ENCODE measurements around the gene LRRN2. TPM values are rescaled to one million over a fixed set of nuclear protein-coding genes. Genes with fewer than 3 reads are reported as not detected.

The LRRN2 gene
- total RNA-seq, result 10 to 100 TPM; 11.4 to 16.2 TPM
- polyA plus RNA-seq (2013, experiment 1 of 2), result 15.9 TPM
- 12.1 TPM for polyA plus RNA-seq (2013, experiment 2 of 2)
- long read RNA-seq, experiment 1, full-length matches to known transcripts, result 11 of 11 reads
- long read RNA-seq, experiment 1, partial matches to known transcripts, result 0 of 11 reads
- long read RNA-seq, experiment 1, other reads (novel, unspliced or antisense), result 0 of 11 reads
- long read RNA-seq, experiment 2, full-length matches to known transcripts, result 45 of 48 reads
- long read RNA-seq, experiment 2, partial matches to known transcripts, result 0 of 48 reads
- long read RNA-seq, experiment 2, other reads (novel, unspliced or antisense), result 3 of 48 reads
- long read RNA-seq, experiment 3, full-length matches to known transcripts, result 17 of 20 reads
- long read RNA-seq, experiment 3, partial matches to known transcripts, result 0 of 20 reads
- long read RNA-seq, experiment 3, other reads (novel, unspliced or antisense), result 3 of 20 reads
- long read RNA-seq, experiment 4, result 0 reads

DNA sequence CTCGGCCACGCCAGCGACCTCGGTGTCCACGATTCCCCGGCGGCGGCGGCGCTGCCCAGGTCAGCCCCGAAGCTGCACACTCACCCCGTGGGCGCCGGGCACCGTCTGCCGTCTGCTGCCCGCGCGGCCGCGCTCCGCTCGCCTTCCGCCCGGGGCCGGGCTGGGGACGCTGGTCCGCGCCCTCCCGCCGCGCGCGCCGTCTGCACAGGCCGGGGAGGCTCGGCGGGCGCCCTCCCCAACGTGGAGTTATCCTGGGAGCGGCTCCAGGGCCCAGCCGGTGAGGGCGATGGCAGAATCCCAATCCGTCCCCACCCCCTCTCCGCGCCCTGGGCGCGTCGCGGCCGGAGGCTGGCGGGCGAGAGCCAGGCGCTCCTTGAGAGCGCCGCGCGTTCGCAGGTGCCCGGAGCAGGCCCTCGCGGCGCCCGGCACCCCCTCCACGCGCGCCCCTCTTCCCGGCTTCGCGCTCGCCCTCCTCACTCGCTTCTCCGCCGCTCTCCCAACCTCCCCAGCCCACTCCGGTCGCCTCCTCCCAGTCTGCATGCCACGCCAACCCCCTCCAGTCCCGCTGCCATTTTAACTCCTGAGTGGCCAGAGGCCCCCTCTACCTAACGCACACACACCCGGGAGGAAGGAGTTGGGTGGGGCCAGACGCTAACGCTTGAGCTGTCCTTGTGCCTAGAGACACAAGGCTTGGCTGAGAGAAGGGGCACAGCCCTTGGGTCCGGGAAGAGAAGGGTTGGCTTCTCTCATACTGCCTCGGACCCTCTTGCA, at the start of gene LRRN2:
TSS of gene LRRN2 (minus strand) at position 503 of the 771 bp plus-strand sequence. CDS start 65,746 bp downstream, outside the sequence.
- H3K9me3 ChIP-seq (ENCODE audit: control insufficient read depth, low read length), result no peaks in the 10 kb centered on the region
- Mint-ChIP-seq H3K4me3 (peak within 1 kb of the TSS; percentile 89), H3K9me3 (no peaks in the 10 kb centered on the region), H3K27me3 (ENCODE audit: insufficient read depth) (peaks cover 42% of the 10 kb centered on the region), H3K27ac (peak within 1 kb of the TSS; percentile 72), H3K4me1 (peaks cover 10% of the 10 kb centered on the region), H3K36me3 (ENCODE audit: low read depth) (no peaks in the 10 kb centered on the region)
- H3K36me3 ChIP-seq (ENCODE audit: control insufficient read depth, insufficient read depth, low read length), result no peaks in the 10 kb centered on the region
- peaks cover 9% of the 10 kb centered on the region for H3K4me1 ChIP-seq (ENCODE audit: control insufficient read depth, insufficient read depth, low read length)
- TF ChIP-seq, protein P1, sequence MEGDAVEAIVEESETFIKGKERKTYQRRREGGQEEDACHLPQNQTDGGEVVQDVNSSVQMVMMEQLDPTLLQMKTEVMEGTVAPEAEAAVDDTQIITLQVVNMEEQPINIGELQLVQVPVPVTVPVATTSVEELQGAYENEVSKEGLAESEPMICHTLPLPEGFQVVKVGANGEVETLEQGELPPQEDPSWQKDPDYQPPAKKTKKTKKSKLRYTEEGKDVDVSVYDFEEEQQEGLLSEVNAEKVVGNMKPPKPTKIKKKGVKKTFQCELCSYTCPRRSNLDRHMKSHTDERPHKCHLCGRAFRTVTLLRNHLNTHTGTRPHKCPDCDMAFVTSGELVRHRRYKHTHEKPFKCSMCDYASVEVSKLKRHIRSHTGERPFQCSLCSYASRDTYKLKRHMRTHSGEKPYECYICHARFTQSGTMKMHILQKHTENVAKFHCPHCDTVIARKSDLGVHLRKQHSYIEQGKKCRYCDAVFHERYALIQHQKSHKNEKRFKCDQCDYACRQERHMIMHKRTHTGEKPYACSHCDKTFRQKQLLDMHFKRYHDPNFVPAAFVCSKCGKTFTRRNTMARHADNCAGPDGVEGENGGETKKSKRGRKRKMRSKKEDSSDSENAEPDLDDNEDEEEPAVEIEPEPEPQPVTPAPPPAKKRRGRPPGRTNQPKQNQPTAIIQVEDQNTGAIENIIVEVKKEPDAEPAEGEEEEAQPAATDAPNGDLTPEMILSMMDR (conservative IDR thresholded peaks at IDR 0.05), result no peak
- 0 to 1% methylated on average over 5 to 84 of the region's 84 CpGs for WGBS, 2 experiments (ENCODE audit: insufficient coverage in 1 of 2, insufficient read length in 1 of 2)
- H3K27me3 ChIP-seq (ENCODE audit: control insufficient read depth, insufficient read depth, low read length, poor library complexity, severe bottlenecking), result peaks cover 21% of the 10 kb centered on the region
- H3K27ac ChIP-seq (ENCODE audit: low read depth, low read length), result no peak within 1 kb of the TSS
- peak within 1 kb of the TSS; percentile 79 for H3K4me3 ChIP-seq (ENCODE audit: low read length)
- peak; percentile 79 for DNase-seq
- peak within 1 kb of the TSS; percentile 53 for H3K9ac ChIP-seq (ENCODE audit: extremely low read depth, low read length, poor library complexity, severe bottlenecking)

DNA sequence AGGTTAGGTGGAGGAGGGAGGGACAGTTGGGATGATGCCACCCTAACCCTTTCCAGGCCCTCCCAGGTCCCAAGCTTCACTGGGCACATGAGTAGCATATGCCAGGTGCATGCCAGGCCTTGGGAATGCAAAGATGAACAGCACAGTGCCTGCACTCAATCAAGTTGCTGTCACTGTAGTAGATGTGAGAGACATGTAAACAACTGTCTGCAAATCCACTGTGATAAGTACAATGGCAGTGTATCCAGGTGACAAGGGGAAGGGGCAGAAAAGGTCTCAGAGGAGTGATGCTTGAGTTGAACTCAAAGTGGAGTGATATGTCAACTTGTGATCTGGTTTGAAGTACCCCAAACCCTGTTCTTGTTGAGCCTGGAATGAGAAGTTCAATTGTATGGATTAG, 49.5 kb upstream of the LRRN2 start:
- Mint-ChIP-seq H3K36me3 (ENCODE audit: low read depth) (no peaks in the 10 kb centered on the region), H3K4me1 (peaks cover 51% of the 10 kb centered on the region), H3K9me3 (peaks cover 13% of the 10 kb centered on the region), H3K27me3 (ENCODE audit: insufficient read depth) (no peaks in the 10 kb centered on the region), H3K27ac (no peak overlapping the region), H3K4me3 (no peak overlapping the region)
- H3K9ac ChIP-seq (ENCODE audit: extremely low read depth, low read length, poor library complexity, severe bottlenecking), result no peak overlapping the region
- TF ChIP-seq, protein P1 (conservative IDR thresholded peaks at IDR 0.05), result no peak
- no peak for DNase-seq
- peaks cover 17% of the 10 kb centered on the region for H3K4me1 ChIP-seq (ENCODE audit: control insufficient read depth, insufficient read depth, low read length)
- H3K27me3 ChIP-seq (ENCODE audit: control insufficient read depth, insufficient read depth, low read length, poor library complexity, severe bottlenecking), result no peaks in the 10 kb centered on the region
- H3K36me3 ChIP-seq (ENCODE audit: control insufficient read depth, insufficient read depth, low read length), result no peaks in the 10 kb centered on the region
- peak overlapping the region; percentile 4 for H3K4me3 ChIP-seq (ENCODE audit: low read length)
- H3K9me3 ChIP-seq (ENCODE audit: control insufficient read depth, low read length), result peaks cover 18% of the 10 kb centered on the region
- no peak overlapping the region for H3K27ac ChIP-seq (ENCODE audit: low read depth, low read length)

DNA sequence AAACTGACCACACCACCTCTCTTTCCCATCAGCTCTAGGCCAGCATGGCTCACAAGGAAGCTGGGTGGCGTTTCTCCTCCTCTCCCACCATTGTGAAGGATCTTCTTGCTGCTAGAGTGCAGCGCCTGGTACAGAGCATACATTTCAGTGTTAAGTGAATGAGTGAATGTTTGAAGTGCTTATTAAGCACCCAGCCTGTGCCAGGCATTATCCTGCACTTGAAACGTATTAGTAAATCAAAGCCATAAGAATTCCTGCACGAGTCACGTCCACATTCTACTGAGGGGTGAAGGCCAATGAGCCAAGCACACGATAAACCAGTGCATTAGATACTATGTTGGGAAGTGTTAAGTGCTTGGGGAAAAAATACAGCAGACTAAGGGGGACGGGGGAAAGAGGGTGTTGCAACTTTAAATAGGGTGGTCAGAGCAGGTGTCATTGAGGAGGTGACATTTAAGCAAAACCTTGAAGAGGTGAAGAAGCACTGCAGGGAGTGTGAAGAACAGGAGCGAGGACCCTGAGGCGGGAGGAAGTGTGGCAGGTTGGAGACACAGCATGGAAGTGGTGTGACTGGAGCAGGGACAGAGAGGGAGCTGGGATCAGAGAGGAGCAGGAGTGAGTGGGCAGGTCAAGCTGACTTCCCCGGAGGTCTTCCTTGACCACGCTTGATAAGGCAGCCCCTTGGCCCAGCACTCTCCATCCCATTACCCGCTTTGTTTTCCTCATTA, 48.5 kb upstream of the LRRN2 start:
- peaks cover 51% of the 10 kb centered on the region for H3K4me1 Mint-ChIP-seq
- H3K27ac Mint-ChIP-seq, result no peak overlapping the region
- WGBS, 2 experiments (ENCODE audit: insufficient coverage in 1 of 2, insufficient read length in 1 of 2), result 86 to 98% methylated on average over 8 to 12 of the region's 12 CpGs
- Histone ChIP-seq H3K9ac (ENCODE audit: extremely low read depth, low read length, poor library complexity, severe bottlenecking) (no peak overlapping the region), H3K9me3 (ENCODE audit: control insufficient read depth, low read length) (peaks cover 18% of the 10 kb centered on the region), H3K4me1 (ENCODE audit: control insufficient read depth, insufficient read depth, low read length) (peaks cover 17% of the 10 kb centered on the region), H3K4me3 (ENCODE audit: low read length) (no peak overlapping the region), H3K27me3 (ENCODE audit: control insufficient read depth, insufficient read depth, low read length, poor library complexity, severe bottlenecking) (no peaks in the 10 kb centered on the region), H3K36me3 (ENCODE audit: control insufficient read depth, insufficient read depth, low read length) (no peaks in the 10 kb centered on the region), H3K27ac (ENCODE audit: low read depth, low read length) (no peak overlapping the region)
- no peak overlapping the region for H3K4me3 Mint-ChIP-seq
- no peaks in the 10 kb centered on the region for H3K27me3 Mint-ChIP-seq (ENCODE audit: insufficient read depth)
- DNase-seq, result no peak
- peaks cover 11% of the 10 kb centered on the region for H3K9me3 Mint-ChIP-seq
- no peaks in the 10 kb centered on the region for H3K36me3 Mint-ChIP-seq (ENCODE audit: low read depth)
- TF ChIP-seq, protein P1 (conservative IDR thresholded peaks at IDR 0.05), result no peak
